GM12878 (cell line): ENCODE data around the gene GLB1L3.

Source experiments
- EP300 ChIP-seq, 2 experiments: fragments of 150-350 bp in 1 of 2; IDR thresholded peaks; 2 replicates each; pipeline ENCODE4 v1.6.1; 2011 to 2012; ENCODE audit warnings: low read depth in 2 of 2, low read length in 2 of 2, borderline replicate concordance in 1 of 2, improper control_type of control experiment in 1 of 2, inconsistent platforms in 1 of 2; ENCODE audit not compliant: control insufficient read depth in 1 of 2
- NFYB ChIP-seq: IDR thresholded peaks from 2 replicates; pipeline ENCODE4 v1.6.1; 2011; ENCODE audit warnings: low read depth, mild to moderate bottlenecking, low read length, improper control_type of control experiment, moderate library complexity; ENCODE audit not compliant: insufficient read depth
- POLR2AphosphoS5 ChIP-seq: IDR thresholded peaks from 2 replicates; pipeline ENCODE4 v1.6.1; 2011; ENCODE audit warnings: mild to moderate bottlenecking, low read length, inconsistent platforms
- SP1 ChIP-seq: IDR thresholded peaks from one replicate; pipeline ENCODE4 v1.6.1; 2011; ENCODE audit warnings: low read depth, low read length
- TF ChIP-seq, protein P1 (sequence below): IDR thresholded peaks from 2 replicates; pipeline ENCODE4 v1.6.1; 2011; ENCODE audit warnings: borderline replicate concordance, low read depth, mild to moderate bottlenecking, moderate library complexity, mixed read lengths, low read length; ENCODE audit not compliant: insufficient read depth; ENCODE audit errors: extremely low read length
- TF ChIP-seq, protein P2 (sequence below): IDR thresholded peaks from 2 replicates; pipeline ENCODE4 v1.6.1; 2012; ENCODE audit warnings: low read depth, low read length, improper control_type of control experiment
- TF ChIP-seq, protein P3 (sequence below), 3 experiments: IDR thresholded peaks in 2 of 3; conservative IDR thresholded peaks in 1 of 3; 2 replicates each; pipeline ENCODE4 v1.5.1; 2011; ENCODE audit warnings: low read depth in 3 of 3, low read length in 3 of 3, mild to moderate bottlenecking in 3 of 3, control low read depth in 2 of 3, moderate library complexity in 2 of 3, inconsistent platforms in 1 of 3, mixed read lengths in 1 of 3; ENCODE audit not compliant: control insufficient read depth in 2 of 3, insufficient read depth in 1 of 3; ENCODE audit errors: extremely low read depth in 1 of 3

DNA sequence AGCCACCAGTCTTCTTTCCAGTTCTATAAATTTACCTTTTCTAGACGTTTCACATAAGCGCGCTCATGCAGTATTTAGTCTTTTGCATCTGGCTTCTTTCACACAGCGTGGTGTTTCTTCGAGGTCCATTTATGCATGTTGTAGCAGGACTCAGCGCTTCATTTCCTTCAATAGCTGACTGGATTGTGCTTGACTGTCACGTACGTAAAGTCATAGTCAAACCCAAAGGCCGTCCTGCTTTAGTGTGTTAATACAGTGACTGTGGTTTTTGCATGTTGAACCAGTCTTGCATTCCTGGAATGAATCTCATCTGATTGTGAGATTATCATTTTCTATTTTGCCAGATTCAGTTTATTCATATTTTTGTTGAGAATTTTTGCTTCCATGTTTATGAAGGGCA, 18.5 kb downstream of the GLB1L3 start:
- TF ChIP-seq SP1 (no peak), NFYB (no peak), POLR2AphosphoS5 (no peak), EP300 (IDR thresholded peaks at IDR 0.05; ENCODE audit: borderline replicate concordance in 1 of 2, control insufficient read depth in 1 of 2, low read depth in 2 of 2, low read length in 2 of 2) (no peak)
- TF ChIP-seq, protein P1, sequence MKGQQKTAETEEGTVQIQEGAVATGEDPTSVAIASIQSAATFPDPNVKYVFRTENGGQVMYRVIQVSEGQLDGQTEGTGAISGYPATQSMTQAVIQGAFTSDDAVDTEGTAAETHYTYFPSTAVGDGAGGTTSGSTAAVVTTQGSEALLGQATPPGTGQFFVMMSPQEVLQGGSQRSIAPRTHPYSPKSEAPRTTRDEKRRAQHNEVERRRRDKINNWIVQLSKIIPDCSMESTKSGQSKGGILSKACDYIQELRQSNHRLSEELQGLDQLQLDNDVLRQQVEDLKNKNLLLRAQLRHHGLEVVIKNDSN = no peak
- TF ChIP-seq, protein P2, sequence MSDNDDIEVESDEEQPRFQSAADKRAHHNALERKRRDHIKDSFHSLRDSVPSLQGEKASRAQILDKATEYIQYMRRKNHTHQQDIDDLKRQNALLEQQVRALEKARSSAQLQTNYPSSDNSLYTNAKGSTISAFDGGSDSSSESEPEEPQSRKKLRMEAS = no peak
- TF ChIP-seq, protein P3, sequence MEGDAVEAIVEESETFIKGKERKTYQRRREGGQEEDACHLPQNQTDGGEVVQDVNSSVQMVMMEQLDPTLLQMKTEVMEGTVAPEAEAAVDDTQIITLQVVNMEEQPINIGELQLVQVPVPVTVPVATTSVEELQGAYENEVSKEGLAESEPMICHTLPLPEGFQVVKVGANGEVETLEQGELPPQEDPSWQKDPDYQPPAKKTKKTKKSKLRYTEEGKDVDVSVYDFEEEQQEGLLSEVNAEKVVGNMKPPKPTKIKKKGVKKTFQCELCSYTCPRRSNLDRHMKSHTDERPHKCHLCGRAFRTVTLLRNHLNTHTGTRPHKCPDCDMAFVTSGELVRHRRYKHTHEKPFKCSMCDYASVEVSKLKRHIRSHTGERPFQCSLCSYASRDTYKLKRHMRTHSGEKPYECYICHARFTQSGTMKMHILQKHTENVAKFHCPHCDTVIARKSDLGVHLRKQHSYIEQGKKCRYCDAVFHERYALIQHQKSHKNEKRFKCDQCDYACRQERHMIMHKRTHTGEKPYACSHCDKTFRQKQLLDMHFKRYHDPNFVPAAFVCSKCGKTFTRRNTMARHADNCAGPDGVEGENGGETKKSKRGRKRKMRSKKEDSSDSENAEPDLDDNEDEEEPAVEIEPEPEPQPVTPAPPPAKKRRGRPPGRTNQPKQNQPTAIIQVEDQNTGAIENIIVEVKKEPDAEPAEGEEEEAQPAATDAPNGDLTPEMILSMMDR (IDR thresholded peaks at IDR 0.05 in 2 of 3, conservative IDR thresholded peaks at IDR 0.05 in 1 of 3; ENCODE audit: control insufficient read depth in 2 of 3, extremely low read depth in 1 of 3, insufficient read depth in 1 of 3, low read depth in 3 of 3, low read length in 3 of 3) = no peak
